Sigmoid colon (tissue), 7 donors: Measurements from ENCODE around the gene HMCN1. TPM values are rescaled to one million over a fixed set of nuclear protein-coding genes. Genes with fewer than 3 reads are reported as not detected.

Source experiments
- DNase-seq: peaks from one replicate; pipeline ENCODE4 v3.0.0-alpha.2; 2019
- H3K27ac ChIP-seq, 4 donors: fragments of 200-600 bp; sonication (generic); one replicate each; pipeline ENCODE4 v1.5.1; 2016 to 2019; ENCODE audit warnings: mild to moderate bottlenecking in 1 of 4
- H3K27me3 ChIP-seq, 3 donors: fragments of 200-600 bp; sonication (generic); one replicate each; pipeline ENCODE4 v1.5.1; 2019; ENCODE audit warnings: mild to moderate bottlenecking in 1 of 3
- H3K36me3 ChIP-seq, 4 donors: fragments of 200-600 bp; sonication (generic); one replicate each; pipeline ENCODE4 v1.5.1; 2016 to 2019
- H3K4me1 ChIP-seq, 4 donors: fragments of 200-600 bp; sonication (generic); one replicate each; pipeline ENCODE4 v1.5.1; 2017 to 2019
- H3K4me3 ChIP-seq, 4 donors: fragments of 200-600 bp; sonication (generic); one replicate each; pipeline ENCODE4 v1.5.1; 2017 to 2019; ENCODE audit warnings: mild to moderate bottlenecking in 2 of 4, moderate library complexity in 1 of 4
- H3K9me3 ChIP-seq, 4 donors: fragments of 200-600 bp in 3 of 4; sonication (generic) in 3 of 4; one replicate each; pipeline versions ENCODE4 v1.5.1 to v1.6.1; 2013 to 2019
- EP300 ChIP-seq, 4 donors: sonication (generic); formaldehyde crosslinking; IDR thresholded peaks; one replicate each; pipeline ENCODE4 v1.6.1; 2017; ENCODE audit warnings: antibody characterized with exemption in 4 of 4
- POLR2A ChIP-seq, 2 donors: fragments of 450-650 bp; IDR thresholded peaks; one replicate each; pipeline ENCODE4 v1.6.1; 2016; ENCODE audit warnings: antibody characterized with exemption in 2 of 2, mild to moderate bottlenecking in 2 of 2, moderate library complexity in 2 of 2
- POLR2AphosphoS5 ChIP-seq, 4 donors: sonication (generic); formaldehyde crosslinking; IDR thresholded peaks; one replicate each; pipeline ENCODE4 v1.6.1; 2017; ENCODE audit warnings: antibody characterized with exemption in 4 of 4
- WGBS, 2 donors: extraction: QIAGEN DNeasy Blood & Tissue Kit; methylation state at CpG; one replicate each; pipeline ENCODE4 v1.1.7; 2013; 5-methylcytosine and 5-hydroxymethylcytosine counted together
- intact Hi-C: fragments of 100-400 bp; cut with DNase I; formaldehyde crosslinking; loops from one replicate; pipeline ENCODE4 v1.15.1; 2023
- polyA plus RNA-seq, 3 donors: library from polyadenylated mRNA; stranded (reverse); fragments of 200-250 nt; gene quantifications; one replicate each; pipeline ENCODE4 v1.2.3, GENCODE V29; 2013
- total RNA-seq, 4 donors: library from RNA; depleted of rRNA; stranded (reverse); fragments of >200 nt; gene quantifications; one replicate each; pipeline ENCODE4 v1.1.0, GENCODE V29; 2016
- TF ChIP-seq, protein P1 (sequence below), 4 experiments: fragments of 450-650 bp in 3 of 4; fragments of 200-600 bp in 1 of 4; IDR thresholded peaks; one replicate each; pipeline ENCODE4 v1.5.1; 2016 to 2019; ENCODE audit warnings: antibody characterized with exemption in 4 of 4, mild to moderate bottlenecking in 3 of 4, moderate library complexity in 2 of 4
- donor health status: healthy with polysubstance abuse.
- donor health status: Bipolar disorder and iron deficiency.
- donor health status: healthy.

The HMCN1 gene
- total and polyA plus RNA-seq, 7 donors: under 0.01 to 22.7 (median 6.7) TPM

DNA sequence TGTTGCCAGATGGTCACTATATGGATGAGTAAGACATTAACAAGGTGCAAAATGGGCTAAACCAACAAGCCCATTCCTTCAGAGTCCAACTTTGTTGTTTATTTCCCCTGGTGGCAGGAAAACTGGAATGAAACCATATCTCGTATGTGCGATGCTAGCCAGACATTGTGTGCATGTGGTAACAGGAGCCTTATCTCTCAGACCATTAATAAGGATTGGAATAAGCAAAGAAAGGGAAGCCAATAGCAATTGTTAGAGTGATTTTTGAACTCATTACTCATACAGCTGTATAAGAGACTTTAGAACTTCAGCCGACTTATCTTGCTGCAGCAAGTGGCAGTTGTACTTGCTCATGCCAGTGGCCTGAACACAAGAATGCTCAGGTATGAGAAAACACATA is 30.0 kb upstream of the HMCN1 start:
- no peak for DNase-seq
- intact Hi-C loops: no loop called here
- 93% methylated on average over 3 of the region's 3 CpGs for WGBS, 2 donors
- no peaks in the 10 kb centered on the region for H3K4me1 ChIP-seq
- H3K9me3 ChIP-seq: no peaks in the 10 kb centered on the region
- H3K4me3 ChIP-seq: no peak overlapping the region
- no peak overlapping the region for H3K27ac ChIP-seq
- no peaks in the 10 kb centered on the region for H3K36me3 ChIP-seq
- TF ChIP-seq POLR2A (IDR thresholded peaks at IDR 0.05) (no peak), EP300 (IDR thresholded peaks at IDR 0.05) (no peak), POLR2AphosphoS5 (IDR thresholded peaks at IDR 0.05) (no peak)
- TF ChIP-seq, protein P1, sequence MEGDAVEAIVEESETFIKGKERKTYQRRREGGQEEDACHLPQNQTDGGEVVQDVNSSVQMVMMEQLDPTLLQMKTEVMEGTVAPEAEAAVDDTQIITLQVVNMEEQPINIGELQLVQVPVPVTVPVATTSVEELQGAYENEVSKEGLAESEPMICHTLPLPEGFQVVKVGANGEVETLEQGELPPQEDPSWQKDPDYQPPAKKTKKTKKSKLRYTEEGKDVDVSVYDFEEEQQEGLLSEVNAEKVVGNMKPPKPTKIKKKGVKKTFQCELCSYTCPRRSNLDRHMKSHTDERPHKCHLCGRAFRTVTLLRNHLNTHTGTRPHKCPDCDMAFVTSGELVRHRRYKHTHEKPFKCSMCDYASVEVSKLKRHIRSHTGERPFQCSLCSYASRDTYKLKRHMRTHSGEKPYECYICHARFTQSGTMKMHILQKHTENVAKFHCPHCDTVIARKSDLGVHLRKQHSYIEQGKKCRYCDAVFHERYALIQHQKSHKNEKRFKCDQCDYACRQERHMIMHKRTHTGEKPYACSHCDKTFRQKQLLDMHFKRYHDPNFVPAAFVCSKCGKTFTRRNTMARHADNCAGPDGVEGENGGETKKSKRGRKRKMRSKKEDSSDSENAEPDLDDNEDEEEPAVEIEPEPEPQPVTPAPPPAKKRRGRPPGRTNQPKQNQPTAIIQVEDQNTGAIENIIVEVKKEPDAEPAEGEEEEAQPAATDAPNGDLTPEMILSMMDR (IDR thresholded peaks at IDR 0.05): no peak
- no peaks in the 10 kb centered on the region for H3K27me3 ChIP-seq

DNA sequence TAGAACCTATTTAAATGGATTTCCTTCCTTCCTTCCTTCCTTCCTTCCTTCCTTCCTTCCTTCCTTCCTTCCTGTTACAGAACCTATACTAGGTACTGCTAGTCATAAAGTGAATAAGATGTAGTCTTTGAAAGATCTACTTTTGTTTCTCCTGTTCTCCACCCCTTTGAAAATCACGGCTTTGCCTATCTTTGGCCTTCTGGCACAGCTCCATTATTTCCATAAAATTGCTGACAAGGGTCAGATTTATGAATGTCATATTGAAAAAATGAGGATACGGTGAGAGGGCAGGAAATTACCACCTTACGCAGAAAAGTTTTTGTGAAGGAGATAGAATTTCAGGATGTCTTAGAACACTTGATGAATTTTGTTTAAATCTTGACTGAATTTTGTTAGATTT is 18.1 kb upstream of the HMCN1 start:
- Histone ChIP-seq H3K27ac (no peak overlapping the region), H3K4me1 (no peaks in the 10 kb centered on the region), H3K9me3 (no peaks in the 10 kb centered on the region), H3K36me3 (no peaks in the 10 kb centered on the region), H3K27me3 (no peaks in the 10 kb centered on the region), H3K4me3 (no peak overlapping the region)
- intact Hi-C loops: no loop called here
- WGBS, 2 donors: 45 to 73% methylated on average over 3 of the region's 3 CpGs
- no peak for DNase-seq
- TF ChIP-seq, protein P1 (IDR thresholded peaks at IDR 0.05): no peak
- TF ChIP-seq POLR2AphosphoS5 (IDR thresholded peaks at IDR 0.05) (no peak), POLR2A (IDR thresholded peaks at IDR 0.05) (no peak), EP300 (IDR thresholded peaks at IDR 0.05) (no peak)

DNA sequence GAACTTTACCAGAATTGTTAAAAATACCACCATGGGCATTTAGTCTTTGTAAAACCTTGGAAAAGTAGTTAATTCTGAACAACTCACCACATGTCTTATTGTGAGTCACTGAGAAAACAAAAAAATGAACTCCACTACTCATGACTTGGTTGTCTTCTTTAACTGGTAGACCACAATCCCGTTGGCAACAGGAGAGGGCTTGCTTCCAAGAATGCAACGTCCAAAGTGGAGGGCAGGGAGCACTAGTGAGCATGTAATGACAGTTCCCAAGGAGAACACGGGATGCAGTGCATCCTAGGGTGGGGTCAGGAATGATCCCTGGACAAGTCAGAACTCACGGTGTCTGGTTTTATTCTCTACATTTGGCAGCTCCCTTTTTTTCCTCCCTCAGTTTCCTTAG is 15.2 kb upstream of the HMCN1 start:
- Histone ChIP-seq H3K36me3 (no peaks in the 10 kb centered on the region), H3K4me3 (no peak overlapping the region), H3K27me3 (no peaks in the 10 kb centered on the region), H3K9me3 (no peaks in the 10 kb centered on the region), H3K27ac (no peak overlapping the region), H3K4me1 (no peaks in the 10 kb centered on the region)
- intact Hi-C loops: no loop called here
- 7 to 37% methylated on average over 4 of the region's 4 CpGs for WGBS, 2 donors
- DNase-seq: no peak
- TF ChIP-seq EP300 (IDR thresholded peaks at IDR 0.05) (no peak), POLR2AphosphoS5 (IDR thresholded peaks at IDR 0.05) (no peak), POLR2A (IDR thresholded peaks at IDR 0.05) (no peak)
- TF ChIP-seq, protein P1 (IDR thresholded peaks at IDR 0.05): no peak

- no peak overlapping the region for H3K27ac ChIP-seq
- H3K36me3 ChIP-seq: no peaks in the 10 kb centered on the region
- no peaks in the 10 kb centered on the region for H3K27me3 ChIP-seq
- H3K4me3 ChIP-seq: no peak overlapping the region
- TF ChIP-seq EP300 (IDR thresholded peaks at IDR 0.05) (no peak), POLR2AphosphoS5 (IDR thresholded peaks at IDR 0.05) (no peak), POLR2A (IDR thresholded peaks at IDR 0.05) (no peak)
- TF ChIP-seq, protein P1 (IDR thresholded peaks at IDR 0.05): peak in 3 of 4 experiments; percentile 23 to 50 (median 44)
- WGBS, 2 donors: 56 to 64% methylated on average over 2 of the region's 2 CpGs
- intact Hi-C loops: loop anchor here (2.0 kb wide), 1 partner anchor 492 kb away; no protein-coding TSS in a partner anchor
- H3K4me1 ChIP-seq: no peaks in the 10 kb centered on the region
- DNase-seq: no peak
- no peaks in the 10 kb centered on the region for H3K9me3 ChIP-seq
Measured at GRCh38 chr1:185720633-185721272, 13.4 kb upstream of the HMCN1 start.

DNA sequence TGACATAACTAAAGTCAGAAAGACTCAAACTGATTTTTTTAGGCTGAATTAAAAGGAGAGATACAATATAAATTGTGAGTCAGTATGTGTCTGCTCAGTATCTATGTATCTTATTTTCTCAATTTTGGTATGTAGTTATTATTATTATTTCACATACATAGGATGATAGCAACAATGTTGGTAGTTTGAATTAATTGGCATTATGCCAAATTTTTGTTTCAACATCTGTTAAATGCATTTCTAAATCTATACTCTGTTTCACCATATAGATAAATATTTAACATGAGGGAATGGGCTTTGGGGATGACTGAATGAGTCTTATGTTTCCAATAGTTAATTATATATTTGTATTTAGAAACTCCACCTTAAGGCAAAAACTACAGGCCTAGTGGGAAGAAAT is 12.6 kb upstream of the HMCN1 start:
- H3K27ac ChIP-seq: no peak overlapping the region
- no peaks in the 10 kb centered on the region for H3K36me3 ChIP-seq
- no peaks in the 10 kb centered on the region for H3K27me3 ChIP-seq
- no peaks in the 10 kb centered on the region for H3K4me1 ChIP-seq
- H3K4me3 ChIP-seq: no peak overlapping the region
- intact Hi-C loops: loop anchor here (2.0 kb wide), 1 partner anchor 491 kb away; no protein-coding TSS in a partner anchor
- H3K9me3 ChIP-seq: no peaks in the 10 kb centered on the region
- TF ChIP-seq EP300 (IDR thresholded peaks at IDR 0.05) (no peak), POLR2AphosphoS5 (IDR thresholded peaks at IDR 0.05) (no peak), POLR2A (IDR thresholded peaks at IDR 0.05) (no peak)
- TF ChIP-seq, protein P1 (IDR thresholded peaks at IDR 0.05): no peak
- DNase-seq: no peak
